Erythroblast (primary cell): ENCODE results near the gene ABCC3.

Source experiments
- GATA1 ChIP-seq: IDR thresholded peaks from 2 replicates; pipeline ENCODE4 v1.6.1; 2011; ENCODE audit warnings: low read depth, mild to moderate bottlenecking, control low read depth, low read length, moderate library complexity
- POLR2A ChIP-seq: IDR thresholded peaks from 2 replicates; pipeline ENCODE4 v1.6.1; 2011; ENCODE audit warnings: mild to moderate bottlenecking, low read length

DNA sequence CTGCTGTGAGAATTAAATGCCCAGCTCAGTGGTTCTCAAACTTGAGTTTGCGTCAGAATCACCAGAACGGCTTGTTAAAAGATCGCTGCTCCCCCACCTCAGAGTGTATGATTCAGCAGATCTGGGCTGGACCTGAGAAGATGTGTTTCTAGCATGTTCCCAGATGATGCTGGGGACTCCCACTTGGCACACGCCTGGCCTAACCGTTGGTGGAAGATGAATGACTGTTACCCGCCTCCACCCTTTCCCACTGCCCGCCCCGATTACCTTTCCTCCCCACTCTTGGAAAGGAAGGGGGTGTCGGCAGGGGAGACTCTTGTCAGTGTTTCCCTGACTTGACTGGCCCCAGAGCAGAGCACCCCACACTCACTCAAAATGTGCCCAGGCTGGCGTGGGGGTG lies 29.3 kb upstream of the ABCC3 start:
- TF ChIP-seq POLR2A (no peak), GATA1 (no peak)
